Keratinocyte (primary cell): Measurements from ENCODE around the gene COL11A1. TPM values are rescaled to one million over a fixed set of nuclear protein-coding genes. Genes with fewer than 3 reads are reported as not detected.
"Not testable (repeated sequence)": the region's sequence is repeated elsewhere in the genome, so short reads cannot be mapped to it uniquely, and the experiment has no call there.

Source experiments
- DNase-seq: peaks from one replicate; pipeline ENCODE4 v3.0.0-alpha.2; 2011; ENCODE audit warnings: low read depth, missing footprints, low spot score
- FAIRE-seq: peaks from 2 replicates; lab custom pipeline; 2011; peaks lifted over from hg19 to GRCh38; lab: Jason Lieb, UNC
- H2AFZ ChIP-seq: 2 replicates; pipeline ENCODE4 v1.6.0; 2012; ENCODE audit warnings: low read length, control low read depth, inconsistent platforms; ENCODE audit not compliant: control insufficient read depth
- H3K27ac ChIP-seq: 2 replicates; pipeline ENCODE4 v1.5.1; 2011; ENCODE audit warnings: low read length; ENCODE audit not compliant: control insufficient read depth, insufficient read depth
- H3K27me3 ChIP-seq: 3 replicates; pipeline ENCODE4 v1.6.0; 2011; ENCODE audit warnings: low read length; ENCODE audit not compliant: control insufficient read depth, insufficient read depth; ENCODE audit errors: extremely low read depth
- H3K36me3 ChIP-seq, 2 experiments: 2 replicates in 1 of 2; 3 replicates in 1 of 2; pipeline ENCODE4 v1.5.1; 2011; ENCODE audit warnings: low read length in 2 of 2, mild to moderate bottlenecking in 1 of 2; ENCODE audit not compliant: control insufficient read depth in 2 of 2, insufficient read depth in 2 of 2; ENCODE audit errors: extremely low read depth in 1 of 2
- H3K4me1 ChIP-seq: 3 replicates; pipeline ENCODE4 v1.5.1; 2011; ENCODE audit warnings: low read length; ENCODE audit not compliant: control insufficient read depth, insufficient read depth; ENCODE audit errors: extremely low read depth
- H3K4me2 ChIP-seq: 3 replicates; pipeline ENCODE4 v1.6.0; 2011; ENCODE audit warnings: low read depth, low read length; ENCODE audit not compliant: control insufficient read depth, insufficient read depth; ENCODE audit errors: extremely low read depth
- H3K4me3 ChIP-seq, 3 experiments: fragments of 200-600 bp in 1 of 3; sonication (generic) in 1 of 3; 2 replicates in 2 of 3; 3 replicates in 1 of 3; pipeline ENCODE4 v1.5.1; 2011 to 2016; ENCODE audit warnings: low read length in 3 of 3, mild to moderate bottlenecking in 3 of 3, control low read depth in 2 of 3, inconsistent platforms in 1 of 3, low read depth in 1 of 3, mixed read lengths in 1 of 3, mixed run types in 1 of 3, moderate library complexity in 1 of 3; ENCODE audit not compliant: control insufficient read depth in 2 of 3, insufficient read depth in 2 of 3; ENCODE audit errors: extremely low read depth in 1 of 3
- H3K79me2 ChIP-seq: 2 replicates; pipeline ENCODE4 v1.6.0; 2012; ENCODE audit warnings: low read length; ENCODE audit not compliant: control insufficient read depth, insufficient read depth
- H3K9ac ChIP-seq: 3 replicates; pipeline ENCODE4 v1.6.0; 2011; ENCODE audit warnings: low read length; ENCODE audit not compliant: control insufficient read depth, insufficient read depth; ENCODE audit errors: extremely low read depth
- H3K9me1 ChIP-seq: 3 replicates; pipeline ENCODE4 v1.6.0; 2011; ENCODE audit warnings: low read length; ENCODE audit not compliant: control insufficient read depth, insufficient read depth; ENCODE audit errors: extremely low read depth
- H3K9me3 ChIP-seq: 2 replicates; pipeline ENCODE4 v1.5.1; 2012; ENCODE audit warnings: low read depth, low read length; ENCODE audit not compliant: control insufficient read depth
- H4K20me1 ChIP-seq: 3 replicates; pipeline ENCODE4 v1.6.0; 2011; ENCODE audit warnings: low read length; ENCODE audit not compliant: control insufficient read depth, insufficient read depth; ENCODE audit errors: extremely low read depth
- EZH2 ChIP-seq: IDR thresholded peaks from one replicate; pipeline ENCODE4 v1.6.1; 2012; ENCODE audit warnings: inconsistent platforms, mild to moderate bottlenecking, low read length, moderate library complexity
- dilution Hi-C: fragments of 300-500 bp; cut with MboI; formaldehyde crosslinking; loops from one replicate; pipeline ENCODE4 v1.7.0; 2020; ENCODE audit warnings: low sequenced_read_pairs; ENCODE audit not compliant: extremely low pct_ligation_motif_present
- polyA plus RNA-seq, 5 experiments: library from polyadenylated mRNA; depleted of rRNA in 3 of 5; stranded (reverse) in 3 of 5; stranded (forward) in 1 of 5; unstranded in 1 of 5; fragments of >200 nt; gene quantifications; 1 replicate in 1 of 5; 2 replicates in 3 of 5; 3 replicates in 1 of 5; pipeline versions ENCODE4 v1.2.1 to v1.2.3, GENCODE V29; 2011 to 2012; ENCODE audit warnings: missing spikeins in 2 of 5, low read depth in 1 of 5, low replicate concordance in 1 of 5
- TF ChIP-seq, protein P1 (sequence below), 3 experiments: IDR thresholded peaks in 1 of 3; conservative IDR thresholded peaks in 1 of 3; optimal IDR thresholded peaks in 1 of 3; 2 replicates in 2 of 3; 3 replicates in 1 of 3; pipeline versions ENCODE3 to v1.5.1; 2011; ENCODE audit warnings: low read length in 3 of 3, mild to moderate bottlenecking in 3 of 3, moderate library complexity in 2 of 3, control low read depth in 1 of 3, inconsistent platforms in 1 of 3; ENCODE audit not compliant: insufficient read depth in 2 of 3; ENCODE audit errors: extremely low read depth in 1 of 3

COL11A1 gene
- polyA plus RNA-seq, 1 donor (not counting 4 experiments of a cell fraction or from before 2014, with no cell fraction given) = 0.37 TPM

DNA sequence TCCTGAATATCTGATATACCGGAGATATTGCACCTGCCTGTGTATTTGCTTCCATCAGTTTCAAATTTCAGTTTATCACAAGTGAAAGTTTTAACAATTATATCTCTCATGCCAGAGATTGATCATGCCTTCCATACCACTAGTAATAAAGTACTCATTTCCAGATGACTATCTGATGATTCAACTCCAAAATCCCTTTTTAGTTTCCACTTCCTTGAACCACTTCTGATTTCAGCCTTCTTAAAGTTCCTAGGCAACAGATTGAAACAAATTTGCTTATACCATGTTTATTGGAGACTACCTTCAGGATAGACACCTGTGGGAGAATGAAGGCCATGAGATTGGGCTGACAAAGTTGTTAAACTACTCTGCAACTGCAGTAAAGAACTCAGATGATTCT is 21.5 kb upstream of the COL11A1 start:
- no peak for FAIRE-seq
- DNase-seq = no peak
- no peaks in the 10 kb centered on the region for H3K79me2 ChIP-seq
- TF ChIP-seq EZH2 = no peak
- TF ChIP-seq, protein P1, sequence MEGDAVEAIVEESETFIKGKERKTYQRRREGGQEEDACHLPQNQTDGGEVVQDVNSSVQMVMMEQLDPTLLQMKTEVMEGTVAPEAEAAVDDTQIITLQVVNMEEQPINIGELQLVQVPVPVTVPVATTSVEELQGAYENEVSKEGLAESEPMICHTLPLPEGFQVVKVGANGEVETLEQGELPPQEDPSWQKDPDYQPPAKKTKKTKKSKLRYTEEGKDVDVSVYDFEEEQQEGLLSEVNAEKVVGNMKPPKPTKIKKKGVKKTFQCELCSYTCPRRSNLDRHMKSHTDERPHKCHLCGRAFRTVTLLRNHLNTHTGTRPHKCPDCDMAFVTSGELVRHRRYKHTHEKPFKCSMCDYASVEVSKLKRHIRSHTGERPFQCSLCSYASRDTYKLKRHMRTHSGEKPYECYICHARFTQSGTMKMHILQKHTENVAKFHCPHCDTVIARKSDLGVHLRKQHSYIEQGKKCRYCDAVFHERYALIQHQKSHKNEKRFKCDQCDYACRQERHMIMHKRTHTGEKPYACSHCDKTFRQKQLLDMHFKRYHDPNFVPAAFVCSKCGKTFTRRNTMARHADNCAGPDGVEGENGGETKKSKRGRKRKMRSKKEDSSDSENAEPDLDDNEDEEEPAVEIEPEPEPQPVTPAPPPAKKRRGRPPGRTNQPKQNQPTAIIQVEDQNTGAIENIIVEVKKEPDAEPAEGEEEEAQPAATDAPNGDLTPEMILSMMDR (optimal IDR thresholded peaks at IDR 0.05 in 1 of 3, IDR thresholded peaks at IDR 0.05 in 1 of 3, conservative IDR thresholded peaks at IDR 0.05 in 1 of 3; ENCODE audit: extremely low read depth in 1 of 3, insufficient read depth in 2 of 3, low read length in 3 of 3) = no peak
- H3K4me2 ChIP-seq = no peak overlapping the region
- dilution Hi-C loops = no loop called here
- H3K4me3 ChIP-seq = no peak overlapping the region
- no peak overlapping the region for H3K27ac ChIP-seq
- no peaks in the 10 kb centered on the region for H3K9me1 ChIP-seq
- no peaks in the 10 kb centered on the region for H3K36me3 ChIP-seq
- no peak overlapping the region for H2AFZ ChIP-seq
- H3K4me1 ChIP-seq = no peaks in the 10 kb centered on the region
- no peaks in the 10 kb centered on the region for H3K27me3 ChIP-seq
- no peak overlapping the region for H3K9ac ChIP-seq
- H4K20me1 ChIP-seq = no peaks in the 10 kb centered on the region
- H3K9me3 ChIP-seq = no peaks in the 10 kb centered on the region

DNA sequence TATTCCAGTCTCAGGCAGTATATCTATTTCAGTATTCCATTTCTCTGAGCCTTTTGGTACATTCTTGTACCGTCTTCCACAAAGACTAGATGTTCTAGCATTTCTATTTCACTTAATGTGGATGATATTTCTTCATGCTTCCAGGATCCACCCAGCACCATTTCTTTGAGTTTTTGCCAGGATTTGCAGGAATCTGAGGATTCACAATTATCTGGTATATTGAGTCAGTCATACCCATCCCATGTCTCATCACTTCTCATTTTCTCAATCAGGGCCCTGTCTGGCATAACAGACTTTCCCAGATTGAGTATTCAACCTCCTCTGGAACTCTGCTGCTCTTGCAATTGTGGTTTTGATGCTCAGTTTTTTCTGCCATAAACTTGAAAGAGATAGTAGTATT is 20.9 kb upstream of the COL11A1 start:
- DNase-seq (no peak), FAIRE-seq (no peak)
- Histone ChIP-seq H3K4me3 (no peak overlapping the region), H3K4me2 (no peak overlapping the region), H3K4me1 (no peaks in the 10 kb centered on the region), H3K79me2 (no peaks in the 10 kb centered on the region), H4K20me1 (no peaks in the 10 kb centered on the region), H3K36me3 (no peaks in the 10 kb centered on the region), H3K9me1 (no peaks in the 10 kb centered on the region), H3K9ac (no peak overlapping the region), H2AFZ (no peak overlapping the region), H3K27me3 (no peaks in the 10 kb centered on the region), H3K9me3 (no peaks in the 10 kb centered on the region), H3K27ac (no peak overlapping the region)
- TF ChIP-seq, protein P1 (optimal IDR thresholded peaks at IDR 0.05 in 1 of 3, IDR thresholded peaks at IDR 0.05 in 1 of 3, conservative IDR thresholded peaks at IDR 0.05 in 1 of 3; ENCODE audit: extremely low read depth in 1 of 3, insufficient read depth in 2 of 3, low read length in 3 of 3) = no peak
- no peak for TF ChIP-seq EZH2
- dilution Hi-C loops = no loop called here

DNA sequence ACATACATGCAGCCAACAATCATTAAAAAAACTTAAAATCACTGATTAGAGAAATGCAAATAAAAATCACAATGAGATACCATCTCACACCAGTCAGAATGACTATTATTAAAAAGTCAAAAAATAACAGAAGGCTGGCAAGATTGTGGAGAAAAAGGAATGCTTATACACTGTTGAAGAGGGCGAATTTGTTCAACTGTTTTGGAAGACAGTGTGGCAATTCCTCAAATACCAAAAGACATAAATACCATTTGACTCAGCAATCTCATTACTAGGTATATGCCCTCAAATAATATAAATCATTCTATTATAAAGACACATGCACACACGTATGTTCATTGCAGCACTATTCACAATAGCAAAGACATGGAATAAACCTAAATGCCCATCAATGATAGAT is 19.9 kb upstream of the COL11A1 start:
- dilution Hi-C loops, H3K9ac ChIP-seq, H3K4me3 ChIP-seq: not testable (repeated sequence)

More for the DNA sequence above, 19.9 kb upstream of the COL11A1 start:
- not testable (repeated sequence) for FAIRE-seq, H3K4me1 ChIP-seq, H3K9me1 ChIP-seq, H3K79me2 ChIP-seq, H3K36me3 ChIP-seq, H3K4me2 ChIP-seq, H2AFZ ChIP-seq, H4K20me1 ChIP-seq, H3K27me3 ChIP-seq, DNase-seq, H3K9me3 ChIP-seq, H3K27ac ChIP-seq
